ENCODE measurements around the gene NOD1.

DNA sequence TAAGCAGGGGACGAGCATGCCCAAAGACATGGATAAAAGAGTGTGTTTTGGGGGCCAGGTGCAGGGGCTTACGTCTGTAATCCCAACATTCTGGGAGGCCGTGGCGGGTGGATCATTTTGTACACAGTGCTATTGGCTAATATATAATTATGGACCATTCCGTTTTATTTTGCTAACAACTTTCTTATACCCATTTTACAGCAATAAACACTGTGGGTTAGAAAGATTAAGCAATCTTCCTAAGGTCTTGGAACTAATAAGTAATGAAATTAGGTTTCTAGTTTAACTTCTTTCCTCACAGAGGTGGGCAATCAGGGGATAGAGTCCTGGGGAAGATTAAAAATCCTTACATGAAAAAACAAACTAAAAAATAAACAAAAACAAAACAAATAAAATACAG lies 22.7 kb upstream of the NOD1 start:
- no peak for TF ChIP-seq POU2F2 (IDR thresholded peaks at IDR 0.05; ENCODE audit: low read depth, low read length)
- TF ChIP-seq TAF1 (IDR thresholded peaks at IDR 0.05; ENCODE audit: low read depth, low read length): no peak
- no peak for TF ChIP-seq POLR2AphosphoS5 (IDR thresholded peaks at IDR 0.05; ENCODE audit: low read depth, low read length)
- TF ChIP-seq POLR2A (IDR thresholded peaks at IDR 0.05; ENCODE audit: low read depth, low read length): no peak
- TF ChIP-seq SPI1 (IDR thresholded peaks at IDR 0.05; ENCODE audit: low read depth, low read length): no peak
- no peak for TF ChIP-seq PAX5 (IDR thresholded peaks at IDR 0.05; ENCODE audit: insufficient read depth, low read length, severe bottlenecking)
